Measurements from ENCODE around the gene STAM. TPM values are rescaled to one million over a fixed set of nuclear protein-coding genes. Genes with fewer than 3 reads are reported as not detected.

STAM gene
- total and polyA plus RNA-seq, 9 of the 15 experiments (the other 6 are each of a cell fraction or from before 2014, with no cell fraction given) = 13.8 to 33.5 (median 26.4) TPM

GRCh38 chr10:17758200-17758599, 114.2 kb downstream of the STAM start:
- H3K4me2 ChIP-seq (ENCODE audit: insufficient read depth, low read length) = no peak overlapping the region
- no peaks in the 10 kb centered on the region for H4K20me1 ChIP-seq (replicated peaks; ENCODE audit: control insufficient read depth, insufficient read depth, low read length)
- H3K9me1 ChIP-seq (ENCODE audit: control insufficient read depth, insufficient read depth, low read length) = no peaks in the 10 kb centered on the region
- H3K4me3 ChIP-seq = no peak overlapping the region
- H3K4me1 ChIP-seq (replicated peaks in 1 of 2; ENCODE audit: control insufficient read depth in 2 of 2, insufficient read depth in 2 of 2, low read length in 2 of 2) = peaks cover 5 to 20% of the 10 kb centered on the region in 2 experiments; a peak in 4 of 5 replicates
- DNase-seq (ENCODE audit: extremely low read depth in 1 of 4, low spot score in 3 of 4) = peak in 1 of 4 experiments; percentile 39
- no peaks in the 10 kb centered on the region for H3K9me3 ChIP-seq (replicated peaks; ENCODE audit: control insufficient read depth, insufficient read depth, low read depth, low read length)
- in situ Hi-C loops (cut with MboI) (no loop called here), intact Hi-C loops (cut with micrococcal nuclease) (no loop called here)
- no TSS peak for BruUV-seq (replicated peaks)
- no peaks in the 10 kb centered on the region for H3K36me3 ChIP-seq (ENCODE audit: control insufficient read depth, insufficient read depth, low read length)
- no peak overlapping the region for H3K9ac ChIP-seq (ENCODE audit: insufficient read depth in 1 of 2, low read depth in 2 of 2, low read length in 2 of 2)
- no peaks in the 10 kb centered on the region for H3K79me2 ChIP-seq (ENCODE audit: control insufficient read depth, insufficient read depth, low read length)
- H3K27ac ChIP-seq (ENCODE audit: extremely low read depth, low read depth, low read length) = no peak overlapping the region
- peak; percentile 53; the same call in 1 of the 3 replicates for ATAC-seq
- H2AFZ ChIP-seq (ENCODE audit: low read depth, low read length) = peak overlapping the region; percentile 64; the same call in 1 of the 2 replicates
- ChIA-PET POLR2A (interaction anchor here (0.5 kb wide), 1 partner anchor 16 kb away, joined by 3 read pairs; no protein-coding TSS in a partner anchor), CTCF (ENCODE audit: low intra/inter-chr PET ratio) (no interaction called here)
- 72% methylated on average over 2 of the region's 2 CpGs for WGBS (ENCODE audit: insufficient coverage, low coverage, missing lambda C conversion rate)
- H3K27me3 ChIP-seq (ENCODE audit: control insufficient read depth in 2 of 2, insufficient read depth in 2 of 2, low read length in 2 of 2) = no peaks in the 10 kb centered on the region
- peak; percentile 84 for FAIRE-seq
- TF ChIP-seq, protein P1, sequence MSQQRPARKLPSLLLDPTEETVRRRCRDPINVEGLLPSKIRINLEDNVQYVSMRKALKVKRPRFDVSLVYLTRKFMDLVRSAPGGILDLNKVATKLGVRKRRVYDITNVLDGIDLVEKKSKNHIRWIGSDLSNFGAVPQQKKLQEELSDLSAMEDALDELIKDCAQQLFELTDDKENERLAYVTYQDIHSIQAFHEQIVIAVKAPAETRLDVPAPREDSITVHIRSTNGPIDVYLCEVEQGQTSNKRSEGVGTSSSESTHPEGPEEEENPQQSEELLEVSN (IDR thresholded peaks at IDR 0.05; ENCODE audit: borderline replicate concordance in 1 of 2, extremely low read depth in 1 of 2, insufficient read depth in 1 of 2, insufficient read length in 1 of 2, low read depth in 1 of 2, low read length in 1 of 2, poor library complexity in 1 of 2, severe bottlenecking in 1 of 2) = no peak
- no peak for TF ChIP-seq SOX6 (IDR thresholded peaks at IDR 0.05)
- TF ChIP-seq, protein P2, sequence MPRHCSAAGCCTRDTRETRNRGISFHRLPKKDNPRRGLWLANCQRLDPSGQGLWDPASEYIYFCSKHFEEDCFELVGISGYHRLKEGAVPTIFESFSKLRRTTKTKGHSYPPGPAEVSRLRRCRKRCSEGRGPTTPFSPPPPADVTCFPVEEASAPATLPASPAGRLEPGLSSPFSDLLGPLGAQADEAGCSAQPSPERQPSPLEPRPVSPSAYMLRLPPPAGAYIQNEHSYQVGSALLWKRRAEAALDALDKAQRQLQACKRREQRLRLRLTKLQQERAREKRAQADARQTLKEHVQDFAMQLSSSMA (CRISPR knock-in tag; IDR thresholded peaks at IDR 0.05) = no peak
- TF ChIP-seq DPF2 (IDR thresholded peaks at IDR 0.05) = 0 out of 2 replicates have a peak, but pooled peaks have one; percentile 47
- no peak for TF ChIP-seq CLOCK (CRISPR knock-in tag; IDR thresholded peaks at IDR 0.05; ENCODE audit: borderline replicate concordance)
- TF ChIP-seq FOSL1 (tag; conservative IDR thresholded peaks at IDR 0.05) = peak; percentile 79
- TF ChIP-seq MXD1 (CRISPR knock-in tag; IDR thresholded peaks at IDR 0.05; ENCODE audit: borderline replicate concordance, poor library complexity, severe bottlenecking) = no peak
- no peak for TF ChIP-seq TAF7 (tag; IDR thresholded peaks at IDR 0.05)
- TF ChIP-seq KHSRP (IDR thresholded peaks at IDR 0.05) = no peak
- TF ChIP-seq JUN (IDR thresholded peaks at IDR 0.05; ENCODE audit: borderline replicate concordance, low read depth, low read length) = peak; percentile 58; the same call in 1 of the 2 replicates
- no peak for TF ChIP-seq JUN (CRISPR knock-in tag; IDR thresholded peaks at IDR 0.05; ENCODE audit: borderline replicate concordance)
- no peak for TF ChIP-seq TRIM28 (IDR thresholded peaks at IDR 0.05)
- TF ChIP-seq SAFB (IDR thresholded peaks at IDR 0.05; ENCODE audit: borderline replicate concordance, low read depth, low read length) = no peak
- no peak for TF ChIP-seq ZFP30 (CRISPR knock-in tag; IDR thresholded peaks at IDR 0.05; ENCODE audit: borderline replicate concordance)
- TF ChIP-seq BRD4 (IDR thresholded peaks at IDR 0.05) = no peak
- no peak for TF ChIP-seq ZNF184 (CRISPR knock-in tag; IDR thresholded peaks at IDR 0.05)
- TF ChIP-seq, protein P3, sequence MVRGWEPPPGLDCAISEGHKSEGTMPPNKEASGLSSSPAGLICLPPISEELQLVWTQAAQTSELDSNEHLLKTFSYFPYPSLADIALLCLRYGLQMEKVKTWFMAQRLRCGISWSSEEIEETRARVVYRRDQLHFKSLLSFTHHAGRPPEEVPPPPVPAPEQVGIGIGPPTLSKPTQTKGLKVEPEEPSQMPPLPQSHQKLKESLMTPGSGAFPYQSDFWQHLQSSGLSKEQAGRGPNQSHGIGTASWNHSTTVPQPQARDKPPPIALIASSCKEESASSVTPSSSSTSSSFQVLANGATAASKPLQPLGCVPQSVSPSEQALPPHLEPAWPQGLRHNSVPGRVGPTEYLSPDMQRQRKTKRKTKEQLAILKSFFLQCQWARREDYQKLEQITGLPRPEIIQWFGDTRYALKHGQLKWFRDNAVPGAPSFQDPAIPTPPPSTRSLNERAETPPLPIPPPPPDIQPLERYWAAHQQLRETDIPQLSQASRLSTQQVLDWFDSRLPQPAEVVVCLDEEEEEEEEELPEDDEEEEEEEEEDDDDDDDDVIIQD (CRISPR knock-in tag; IDR thresholded peaks at IDR 0.05) = no peak
